Panc1 (cell line): Measurements from ENCODE around the gene CDKAL1.

ENCODE experiments used
- CTCF ChIP-seq: fragments of 450-650 bp; IDR thresholded peaks from 2 replicates; pipeline ENCODE4 v1.5.1; 2017; ENCODE audit warnings: mild to moderate bottlenecking
- POLR2AphosphoS5 ChIP-seq: IDR thresholded peaks from 2 replicates; pipeline ENCODE4 v1.6.1; 2012; ENCODE audit warnings: mild to moderate bottlenecking, low read depth, low read length, moderate library complexity
- REST ChIP-seq, 2 experiments: IDR thresholded peaks; 2 replicates each; pipeline ENCODE4 v1.6.1; 2011 to 2012; ENCODE audit warnings: low read depth in 2 of 2, control low read depth in 1 of 2, low read length in 1 of 2, mild to moderate bottlenecking in 1 of 2, moderate library complexity in 1 of 2; ENCODE audit not compliant: insufficient read depth in 1 of 2
- SIN3A ChIP-seq: IDR thresholded peaks from 2 replicates; pipeline ENCODE4 v1.6.1; 2012; ENCODE audit warnings: low read depth, mild to moderate bottlenecking, low read length, moderate library complexity, borderline replicate concordance; ENCODE audit not compliant: insufficient read depth

- TF ChIP-seq CTCF (no peak), REST (IDR thresholded peaks at IDR 0.05; ENCODE audit: insufficient read depth in 1 of 2, low read depth in 2 of 2, low read length in 1 of 2) (no peak), POLR2AphosphoS5 (no peak), SIN3A (no peak)
These were observed 740.6 kb downstream of the CDKAL1 start for GRCh38 chr6:21274851-21275250.
